H1 (cell line): Measurements from ENCODE around the gene LMNTD2. TPM values are rescaled to one million over a fixed set of nuclear protein-coding genes. Genes with fewer than 3 reads are reported as not detected.
A peak's percentile ranks its signal among the peaks of the same experiment; 100 is the strongest.

Experiments
- BACH1 ChIP-seq: IDR thresholded peaks from 2 replicates; pipeline ENCODE4 v1.6.1; 2012; ENCODE audit warnings: low read length, improper control_type of control experiment
- CHD7 ChIP-seq: fragments of 300-600 bp; sonication (generic); IDR thresholded peaks from 2 replicates; pipeline ENCODE4 v1.7.1; 2012; ENCODE audit warnings: low read length, moderate library complexity, mild to moderate bottlenecking, inconsistent platforms; ENCODE audit not compliant: insufficient replicate concordance
- KDM5A ChIP-seq: fragments of 200-600 bp; IDR thresholded peaks from 2 replicates; pipeline ENCODE4 v1.7.1; 2012; ENCODE audit warnings: mild to moderate bottlenecking, low read length, inconsistent platforms, mixed read lengths
- RBBP5 ChIP-seq: IDR thresholded peaks from 2 replicates; pipeline ENCODE4 v1.7.1; 2012; ENCODE audit warnings: low read depth, mild to moderate bottlenecking, inconsistent platforms, low read length, moderate library complexity, borderline replicate concordance
- SIN3A ChIP-seq, 2 experiments: IDR thresholded peaks in 1 of 2; conservative IDR thresholded peaks in 1 of 2; 2 replicates each; pipeline ENCODE4 v1.6.1; 2011 to 2012; ENCODE audit warnings: low read length in 2 of 2, improper control_type of control experiment in 1 of 2, low read depth in 1 of 2, mild to moderate bottlenecking in 1 of 2
- SP4 ChIP-seq: IDR thresholded peaks from 2 replicates; pipeline ENCODE4 v1.6.1; 2012; ENCODE audit warnings: low read length, inconsistent platforms
- TEAD4 ChIP-seq: IDR thresholded peaks from 2 replicates; pipeline ENCODE4 v1.6.1; 2012; ENCODE audit warnings: low read depth, low read length, inconsistent platforms, mixed read lengths
- polyA plus RNA-seq, 7 experiments: library from polyadenylated mRNA; depleted of rRNA in 3 of 7; stranded (reverse) in 5 of 7; unstranded in 2 of 7; fragments of >200 nt in 5 of 7; fragments of 200-250 nt in 2 of 7; gene quantifications; 1 replicate in 5 of 7; 2 replicates in 1 of 7; 4 replicates in 1 of 7; pipeline versions ENCODE4 v1.2.1 to v1.2.3, GENCODE V29; 2011 to 2013; ENCODE audit warnings: missing spikeins in 2 of 7, mixed read lengths in 2 of 7
- total RNA-seq: library from RNA; stranded (reverse); fragmentation: NEBNext Ultra II Directional; extraction: Animal tissue kit (Norgen Biotek cat#: 25700); gene quantifications from 2 replicates; pipeline ENCODE4 v1.2.1, GENCODE V29; 2021
- TF ChIP-seq, protein P1 (sequence below): IDR thresholded peaks from 2 replicates; pipeline ENCODE4 v1.6.1; 2012; ENCODE audit warnings: inconsistent platforms

The LMNTD2 gene
- total and polyA plus RNA-seq, 2 of the 8 experiments (the other 6 are each of a cell fraction or from before 2014, with no cell fraction given): 1.6 to 3.1 TPM

GRCh38 chr11:561148-562003 lies 838 bp upstream of the LMNTD2 start (continued):
- TF ChIP-seq CHD7: no peak
- peak in 1 of 2 experiments; percentile 51; a peak in 1 of 4 replicates for TF ChIP-seq SIN3A (conservative IDR thresholded peaks at IDR 0.05 in 1 of 2, IDR thresholded peaks at IDR 0.05 in 1 of 2; ENCODE audit: low read depth in 1 of 2, low read length in 2 of 2)
- TF ChIP-seq BACH1: no peak
- no peak for TF ChIP-seq SP4
- no peak for TF ChIP-seq RBBP5
- TF ChIP-seq, protein P1, sequence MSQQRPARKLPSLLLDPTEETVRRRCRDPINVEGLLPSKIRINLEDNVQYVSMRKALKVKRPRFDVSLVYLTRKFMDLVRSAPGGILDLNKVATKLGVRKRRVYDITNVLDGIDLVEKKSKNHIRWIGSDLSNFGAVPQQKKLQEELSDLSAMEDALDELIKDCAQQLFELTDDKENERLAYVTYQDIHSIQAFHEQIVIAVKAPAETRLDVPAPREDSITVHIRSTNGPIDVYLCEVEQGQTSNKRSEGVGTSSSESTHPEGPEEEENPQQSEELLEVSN: no peak
- peak; percentile 56; the same call in 1 of the 2 replicates for TF ChIP-seq TEAD4
- no peak for TF ChIP-seq KDM5A
